ENCODE results near the gene MEF2D.

Gene MEF2D

DNA sequence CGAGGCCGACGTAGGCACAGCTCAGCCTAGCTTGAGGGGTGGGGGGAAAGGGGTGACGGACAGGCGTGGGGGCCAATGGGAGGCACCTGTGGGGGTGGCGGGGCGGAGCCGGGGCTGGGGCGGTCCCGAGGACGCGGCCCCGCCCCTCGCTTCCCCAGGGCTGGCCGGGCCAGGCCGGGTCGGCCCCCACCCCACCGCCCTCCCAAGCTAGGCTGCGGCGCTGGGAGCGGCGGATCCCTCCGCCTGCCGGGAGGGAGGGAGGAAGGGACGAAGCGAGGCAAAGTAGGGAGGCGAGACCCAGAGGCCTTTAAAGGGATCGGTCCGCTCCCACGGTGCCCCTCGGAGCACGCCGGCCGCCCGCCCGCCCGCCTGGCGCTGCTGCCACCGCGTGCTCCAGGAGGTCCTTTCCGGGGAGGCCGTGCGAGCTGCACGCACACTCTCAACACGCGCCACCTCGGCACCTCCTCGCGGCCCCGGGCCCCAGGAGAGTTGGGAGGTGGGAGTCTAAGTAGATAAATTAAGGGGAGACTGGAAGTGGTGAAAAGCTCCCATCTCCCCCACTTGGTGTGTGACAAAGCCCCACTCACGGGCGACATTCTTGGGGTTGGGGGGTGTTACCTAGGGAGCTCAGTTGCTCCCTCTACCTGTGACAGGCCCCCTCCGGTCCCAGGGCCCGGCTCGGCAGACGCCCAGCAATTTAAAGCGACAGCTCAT is 375 bp upstream of the MEF2D start:
- TF ChIP-seq, protein P1, sequence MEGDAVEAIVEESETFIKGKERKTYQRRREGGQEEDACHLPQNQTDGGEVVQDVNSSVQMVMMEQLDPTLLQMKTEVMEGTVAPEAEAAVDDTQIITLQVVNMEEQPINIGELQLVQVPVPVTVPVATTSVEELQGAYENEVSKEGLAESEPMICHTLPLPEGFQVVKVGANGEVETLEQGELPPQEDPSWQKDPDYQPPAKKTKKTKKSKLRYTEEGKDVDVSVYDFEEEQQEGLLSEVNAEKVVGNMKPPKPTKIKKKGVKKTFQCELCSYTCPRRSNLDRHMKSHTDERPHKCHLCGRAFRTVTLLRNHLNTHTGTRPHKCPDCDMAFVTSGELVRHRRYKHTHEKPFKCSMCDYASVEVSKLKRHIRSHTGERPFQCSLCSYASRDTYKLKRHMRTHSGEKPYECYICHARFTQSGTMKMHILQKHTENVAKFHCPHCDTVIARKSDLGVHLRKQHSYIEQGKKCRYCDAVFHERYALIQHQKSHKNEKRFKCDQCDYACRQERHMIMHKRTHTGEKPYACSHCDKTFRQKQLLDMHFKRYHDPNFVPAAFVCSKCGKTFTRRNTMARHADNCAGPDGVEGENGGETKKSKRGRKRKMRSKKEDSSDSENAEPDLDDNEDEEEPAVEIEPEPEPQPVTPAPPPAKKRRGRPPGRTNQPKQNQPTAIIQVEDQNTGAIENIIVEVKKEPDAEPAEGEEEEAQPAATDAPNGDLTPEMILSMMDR (IDR thresholded peaks at IDR 0.05; ENCODE audit: low read depth, low read length), result peak; percentile 18; the same call in 1 of the 2 replicates
- peak overlapping the region; percentile 79 for H3K4me3 ChIP-seq (ENCODE audit: low read depth, low read length)

DNA sequence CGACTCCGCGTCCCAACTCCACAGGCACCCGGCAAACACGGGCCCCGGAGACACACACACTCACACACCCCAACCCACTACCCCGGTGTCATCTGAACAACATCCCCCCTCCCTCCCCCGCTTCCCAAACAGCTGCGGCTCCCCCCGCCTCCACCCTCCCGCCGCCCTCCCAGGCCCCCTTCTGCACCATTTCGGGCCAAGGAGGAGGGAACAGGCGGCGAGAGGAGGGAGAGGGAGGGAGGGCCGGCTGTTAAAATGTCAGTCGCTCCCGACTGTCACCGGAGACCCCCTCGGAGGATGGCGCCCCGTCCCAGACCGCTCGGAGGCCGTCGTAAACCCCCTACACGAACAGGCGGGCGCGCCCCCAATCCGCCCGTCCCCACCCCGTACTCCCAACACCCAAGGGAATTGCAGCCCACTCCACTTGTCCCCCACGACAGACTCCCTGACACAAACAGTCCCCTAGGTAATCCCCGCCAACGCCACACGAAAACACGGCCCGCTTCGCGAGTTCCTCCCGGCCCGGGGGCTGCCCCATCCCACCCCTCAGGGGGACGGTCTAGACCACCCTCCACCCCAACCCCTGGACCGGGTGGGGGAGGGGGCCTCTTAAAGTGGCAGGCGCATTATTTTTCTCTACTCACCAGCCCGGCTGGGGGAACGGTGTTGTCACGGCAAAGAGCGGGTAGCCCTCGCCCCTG is 583 bp downstream of the MEF2D start:
- peak overlapping the region; percentile 79 for H3K4me3 ChIP-seq (ENCODE audit: low read depth, low read length)

DNA sequence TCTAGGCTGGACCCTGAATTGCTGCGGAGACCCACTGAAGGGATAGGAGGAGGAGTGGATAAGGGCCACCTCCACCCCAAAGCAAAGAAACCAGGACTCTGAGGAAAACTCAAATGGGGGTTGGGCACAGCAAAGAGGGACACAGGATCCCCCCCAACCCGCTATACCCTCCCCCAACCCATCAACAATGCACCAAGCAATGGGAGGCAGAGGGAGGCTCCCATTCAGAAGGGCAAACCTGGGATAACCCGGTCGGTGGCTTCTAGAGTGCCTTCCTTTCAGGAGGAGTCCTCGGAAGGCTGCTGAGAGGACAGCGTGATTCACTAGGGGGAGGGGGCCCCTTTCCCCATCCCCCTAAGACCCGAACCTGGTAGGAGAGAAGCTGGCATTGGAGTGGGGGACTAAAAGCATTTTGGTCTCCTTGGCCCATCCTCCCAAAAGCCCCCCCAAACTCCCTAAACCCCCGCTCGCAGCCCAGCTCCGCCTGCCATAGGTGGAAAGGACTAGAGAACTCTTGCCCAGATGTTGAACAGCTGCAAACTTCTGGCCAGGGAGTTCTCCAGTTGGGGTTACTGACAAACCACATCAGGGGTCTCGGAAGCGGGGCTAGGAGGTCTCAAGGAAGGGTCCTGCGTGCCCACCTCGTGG is 1.3 kb downstream of the MEF2D start:
- H3K4me3 ChIP-seq (ENCODE audit: low read depth, low read length), result peak overlapping the region; percentile 79
- TF ChIP-seq, protein P1 (IDR thresholded peaks at IDR 0.05; ENCODE audit: low read depth, low read length), result no peak

More for the DNA sequence above, 583 bp downstream of the MEF2D start:
- TF ChIP-seq, protein P1 (IDR thresholded peaks at IDR 0.05; ENCODE audit: low read depth, low read length), result no peak

DNA sequence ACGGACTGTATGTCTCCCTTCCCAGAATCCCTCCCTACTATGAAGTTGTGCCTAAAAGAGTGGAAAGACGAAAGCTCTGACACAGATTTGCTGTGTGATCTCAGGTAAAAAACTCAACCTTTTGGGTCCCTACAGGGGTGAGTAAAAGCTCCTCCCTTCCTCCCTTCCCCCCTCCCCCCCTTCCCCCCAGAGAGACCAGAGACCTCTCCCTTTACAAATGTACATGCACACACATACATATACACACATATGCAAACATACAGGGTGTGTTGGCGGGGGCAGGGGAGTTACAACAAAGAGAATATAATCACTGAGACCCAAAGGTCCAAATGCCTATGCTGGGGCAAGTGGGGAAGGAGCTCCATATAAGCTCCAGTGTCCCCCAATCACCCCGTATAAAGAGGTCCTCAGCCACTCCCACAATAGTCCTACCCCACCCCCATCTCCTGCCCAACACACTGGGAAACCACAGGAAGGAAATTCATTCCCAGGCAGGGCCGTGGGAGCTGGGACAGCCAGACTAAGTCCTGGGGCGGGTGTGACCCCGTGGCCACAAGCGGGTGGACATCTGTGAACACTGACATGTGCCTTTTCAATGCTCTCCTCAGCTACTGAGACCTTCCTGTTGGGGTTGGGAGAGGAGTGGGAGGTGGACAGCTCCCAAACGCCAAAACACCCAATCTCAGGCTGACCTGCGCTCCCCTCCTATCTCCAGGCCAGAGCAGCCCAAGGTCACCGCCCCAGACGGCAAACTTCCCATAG is 2.0 kb downstream of the MEF2D start:
- peak overlapping the region; percentile 79 for H3K4me3 ChIP-seq (ENCODE audit: low read depth, low read length)
- TF ChIP-seq, protein P1 (IDR thresholded peaks at IDR 0.05; ENCODE audit: low read depth, low read length), result no peak

DNA sequence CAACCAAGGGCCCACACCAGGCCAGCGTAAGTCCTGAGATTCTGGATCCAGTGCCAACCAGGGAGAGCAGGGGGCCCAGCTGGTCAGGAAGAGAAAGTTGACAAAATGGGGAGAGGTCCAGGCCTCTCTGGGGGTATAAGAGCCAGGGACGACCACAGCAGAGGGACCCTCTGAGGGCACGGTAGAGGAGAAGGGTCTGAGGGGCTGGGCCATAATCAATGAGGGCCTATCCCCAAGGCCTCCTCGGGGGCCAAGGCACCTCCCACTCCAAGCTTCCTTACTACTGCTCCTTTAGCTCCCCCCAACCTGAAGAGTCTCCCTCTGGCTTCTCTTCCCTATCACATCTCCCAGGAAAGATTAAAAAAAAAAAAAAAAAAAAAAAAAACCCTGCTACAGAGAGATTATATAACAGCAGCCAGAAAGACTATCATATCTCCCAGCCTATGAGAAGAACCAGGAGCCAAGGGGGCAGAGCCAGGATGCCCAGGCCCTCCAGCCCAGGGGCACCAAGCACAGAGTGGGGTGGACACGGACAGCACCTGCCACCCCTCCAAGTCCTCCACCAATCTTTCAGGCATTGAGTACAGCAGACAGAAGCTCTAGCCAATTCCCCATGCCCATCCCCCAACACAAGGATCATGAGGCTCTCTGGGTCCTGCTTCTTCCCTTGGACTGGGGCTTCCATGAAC is 2.7 kb downstream of the MEF2D start:
- H3K4me3 ChIP-seq (ENCODE audit: low read depth, low read length), result no peak overlapping the region
- TF ChIP-seq, protein P1 (IDR thresholded peaks at IDR 0.05; ENCODE audit: low read depth, low read length), result no peak

DNA sequence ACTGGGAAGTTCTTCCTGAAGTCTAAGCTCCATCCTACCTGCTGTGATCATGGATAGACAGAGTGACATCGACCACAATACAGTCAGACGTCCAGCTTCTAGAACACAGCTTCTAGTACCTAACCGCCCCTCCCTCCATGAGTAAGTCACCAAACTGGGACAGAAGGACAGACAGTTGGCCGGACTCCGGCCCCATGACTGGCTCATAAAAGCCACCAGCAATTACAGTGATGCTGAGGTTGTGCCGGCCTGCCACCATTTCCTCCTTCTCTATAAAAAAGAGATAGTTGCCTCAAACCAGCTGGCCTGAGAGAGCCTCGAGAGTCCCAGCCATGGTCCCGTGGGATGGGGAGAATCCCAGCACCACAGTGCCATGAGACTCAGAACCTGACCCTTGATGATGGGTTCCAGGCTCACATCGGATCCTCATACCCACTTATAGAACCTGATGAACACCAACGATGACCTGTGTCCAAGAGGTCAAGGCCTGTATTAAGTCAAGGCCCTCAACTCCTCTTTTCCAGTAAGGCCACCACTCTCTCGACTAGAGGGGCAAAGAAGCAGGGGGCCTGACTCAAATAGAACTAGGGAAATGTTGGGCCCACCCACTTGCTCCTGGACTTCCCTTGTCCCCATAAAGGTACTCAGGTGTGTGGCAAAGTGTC is 3.4 kb downstream of the MEF2D start:
- no peak overlapping the region for H3K4me3 ChIP-seq (ENCODE audit: low read depth, low read length)
- TF ChIP-seq, protein P1 (IDR thresholded peaks at IDR 0.05; ENCODE audit: low read depth, low read length), result no peak

All from WI38 (cell line).